ENCODE results near the gene FCGR3A. TPM values are rescaled to one million over a fixed set of nuclear protein-coding genes. Genes with fewer than 3 reads are reported as not detected.
"Not testable (repeated sequence)": the region's sequence is repeated elsewhere in the genome, so short reads cannot be mapped to it uniquely, and the experiment has no call there.

Gene FCGR3A
- total RNA-seq = not detected in 2 replicates

DNA sequence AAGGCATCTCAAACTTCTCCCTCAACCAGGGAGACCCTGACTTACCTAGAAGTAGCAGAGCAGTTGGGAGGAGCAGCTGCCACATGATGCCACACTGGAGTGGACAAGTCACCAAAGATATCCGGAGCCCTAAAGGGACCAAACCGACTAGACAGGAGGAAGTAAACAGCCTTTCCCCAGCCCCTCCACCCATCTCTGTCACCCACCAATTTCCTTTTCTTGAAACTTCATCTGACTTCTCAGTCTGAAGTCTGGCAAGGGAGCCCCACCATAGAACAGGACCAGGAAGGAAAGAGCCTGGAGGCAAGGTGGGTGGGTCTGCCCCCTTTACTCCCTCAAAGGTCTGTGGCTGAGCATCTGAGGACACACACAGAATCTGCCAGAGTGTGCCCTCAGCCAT, at the start of gene FCGR3A:
FCGR3A (minus strand) TSS at position 167 of the 400 bp plus-strand sequence; CDS start at position 85, 82 bp downstream.
- intact Hi-C loops (cut with micrococcal nuclease) = no loop called here

DNA sequence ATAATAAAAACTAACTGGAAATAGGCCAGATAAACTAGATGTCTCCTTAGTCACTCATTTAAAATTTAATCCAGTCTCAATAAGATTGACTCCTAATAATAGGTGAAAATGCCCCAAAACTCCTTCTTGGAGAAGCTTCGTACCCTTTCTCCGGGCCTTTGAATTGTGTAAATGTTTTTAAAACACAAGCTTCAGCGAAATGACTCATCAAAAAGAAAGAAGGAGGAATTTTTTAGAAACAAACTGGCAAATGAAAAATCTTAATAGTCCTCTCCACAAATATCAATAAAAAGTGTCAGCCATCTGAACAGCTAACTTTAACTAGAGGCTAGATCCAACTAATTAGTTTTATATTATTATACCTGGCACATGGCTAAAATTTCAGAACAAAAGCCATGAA, 47.5 kb upstream of the FCGR3A start:
- intact Hi-C loops (cut with micrococcal nuclease) = not testable (repeated sequence)

GRCh38 chr1:161595583-161595982, 46.0 kb upstream of the FCGR3A start:
- intact Hi-C loops (cut with micrococcal nuclease) = not testable (repeated sequence)

DNA sequence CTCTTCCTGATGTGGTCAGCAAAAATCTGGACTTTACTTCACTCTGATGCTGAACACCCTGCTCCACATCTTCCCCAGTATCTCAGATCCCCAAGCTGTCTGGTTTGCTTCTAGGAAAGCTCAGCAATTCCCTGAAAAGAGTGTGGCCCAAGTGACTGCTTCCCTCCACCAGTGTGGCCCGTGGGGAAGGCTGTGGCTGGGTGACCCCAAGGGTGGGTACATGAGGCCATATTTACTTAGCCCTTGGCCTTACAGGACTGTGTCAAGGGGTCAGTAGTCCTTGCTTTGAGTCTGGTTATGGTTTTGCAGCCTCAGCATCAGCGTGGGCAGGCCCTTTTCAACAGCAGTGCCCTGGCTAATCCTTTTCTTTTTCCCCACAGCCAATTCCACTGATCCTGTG, 45.6 kb upstream of the FCGR3A start:
- intact Hi-C loops (cut with micrococcal nuclease) = not testable (repeated sequence)

GRCh38 chr1:161594269-161594984, 44.8 kb upstream of the FCGR3A start:
- intact Hi-C loops (cut with micrococcal nuclease) = not testable (repeated sequence)

GRCh38 chr1:161593092-161593755, 43.6 kb upstream of the FCGR3A start:
- intact Hi-C loops (cut with micrococcal nuclease) = not testable (repeated sequence)

DNA sequence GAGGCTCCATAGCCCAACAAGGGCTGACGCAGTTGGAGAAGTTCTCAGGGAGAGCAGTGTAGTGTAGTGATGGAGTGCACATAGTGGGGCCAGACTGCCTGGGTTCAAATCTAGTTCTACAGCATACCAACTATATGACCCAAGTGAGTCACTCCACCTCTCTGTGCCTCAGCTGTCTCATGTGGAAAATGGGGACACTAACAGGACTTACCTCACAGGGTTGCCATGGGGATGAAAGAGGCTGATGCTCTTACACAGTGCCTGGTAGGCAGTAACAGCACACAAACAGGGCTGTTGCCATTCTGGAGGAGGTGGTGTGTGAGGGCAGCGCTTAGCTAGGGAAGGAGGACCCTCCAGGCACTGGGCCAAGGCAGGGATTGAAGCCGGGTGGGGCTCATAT, 43.0 kb upstream of the FCGR3A start:
- intact Hi-C loops (cut with micrococcal nuclease) = not testable (repeated sequence)

DNA sequence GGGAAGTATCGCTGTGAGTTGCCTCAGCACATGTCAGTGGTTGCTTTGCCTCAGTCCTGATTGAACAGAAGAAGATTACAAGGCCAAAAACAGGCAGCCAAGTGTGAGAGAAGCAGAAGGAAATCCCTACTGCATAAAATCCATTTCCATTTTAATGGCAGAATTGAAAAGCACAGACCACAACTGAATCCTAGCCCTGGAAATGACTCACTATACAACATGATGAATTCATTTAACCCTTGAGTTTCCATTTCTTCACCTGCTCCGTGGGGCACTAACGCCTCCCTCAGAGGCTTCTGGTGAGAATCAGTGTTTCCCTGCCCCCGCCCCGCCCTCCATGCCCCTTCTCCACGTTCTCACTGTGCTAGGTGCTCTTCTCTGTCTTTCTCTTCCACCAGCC, 40.3 kb upstream of the FCGR3A start:
- intact Hi-C loops (cut with micrococcal nuclease) = not testable (repeated sequence)

- intact Hi-C loops (cut with micrococcal nuclease) = not testable (repeated sequence)
Measured at GRCh38 chr1:161589365-161589764, 39.7 kb upstream of the FCGR3A start.

DNA sequence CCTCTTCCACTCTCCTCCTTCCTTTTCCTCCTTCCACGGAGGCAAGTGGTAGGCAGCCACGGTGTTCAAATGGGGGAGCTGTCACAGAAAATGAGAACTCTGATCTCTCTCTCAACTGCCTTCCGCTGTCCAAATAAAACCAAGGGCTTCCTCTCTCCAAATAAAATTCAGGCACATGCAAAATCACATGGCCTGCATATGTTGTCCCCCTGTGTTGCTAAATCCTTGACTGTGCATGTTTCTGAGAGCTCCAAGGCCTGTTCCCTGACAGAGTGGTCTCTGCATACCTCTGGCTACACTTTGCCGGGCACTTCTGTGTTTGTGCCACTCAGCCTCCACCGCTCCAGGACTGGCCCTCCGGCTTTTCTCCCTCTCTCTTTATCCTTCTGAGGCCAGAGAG, 39.0 kb upstream of the FCGR3A start:
- intact Hi-C loops (cut with micrococcal nuclease) = not testable (repeated sequence)

GRCh38 chr1:161582882-161583281, 33.3 kb upstream of the FCGR3A start:
- intact Hi-C loops (cut with micrococcal nuclease) = not testable (repeated sequence)

DNA sequence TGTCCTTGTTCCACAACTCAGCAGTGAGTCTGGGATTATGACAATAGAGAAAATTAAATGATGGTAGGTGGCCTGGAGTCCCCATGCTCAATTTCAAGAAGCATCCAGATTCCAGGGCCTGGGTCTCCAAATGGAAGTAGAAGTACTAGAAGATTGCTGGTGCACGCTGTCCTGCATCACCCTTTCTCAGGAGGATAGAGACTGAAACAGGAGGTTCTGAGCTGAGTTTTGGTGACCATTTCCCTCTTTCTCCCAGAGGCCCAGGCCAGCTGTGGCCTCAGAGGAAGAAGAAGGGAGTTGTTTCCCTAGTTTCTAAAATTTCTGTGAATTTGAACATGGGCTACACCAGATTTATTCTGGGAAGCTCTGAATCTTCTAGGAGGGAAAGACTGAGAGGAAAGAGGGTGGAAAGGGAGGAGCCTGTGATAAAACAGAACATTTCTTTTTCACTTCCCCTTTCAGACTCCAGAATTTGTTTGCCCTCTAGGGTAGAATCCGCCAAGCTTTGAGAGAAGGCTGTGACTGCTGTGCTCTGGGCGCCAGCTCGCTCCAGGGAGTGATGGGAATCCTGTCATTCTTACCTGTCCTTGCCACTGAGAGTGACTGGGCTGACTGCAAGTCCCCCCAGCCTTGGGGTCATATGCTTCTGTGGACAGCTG, 31.4 kb upstream of the FCGR3A start:
- intact Hi-C loops (cut with micrococcal nuclease) = not testable (repeated sequence)

DNA sequence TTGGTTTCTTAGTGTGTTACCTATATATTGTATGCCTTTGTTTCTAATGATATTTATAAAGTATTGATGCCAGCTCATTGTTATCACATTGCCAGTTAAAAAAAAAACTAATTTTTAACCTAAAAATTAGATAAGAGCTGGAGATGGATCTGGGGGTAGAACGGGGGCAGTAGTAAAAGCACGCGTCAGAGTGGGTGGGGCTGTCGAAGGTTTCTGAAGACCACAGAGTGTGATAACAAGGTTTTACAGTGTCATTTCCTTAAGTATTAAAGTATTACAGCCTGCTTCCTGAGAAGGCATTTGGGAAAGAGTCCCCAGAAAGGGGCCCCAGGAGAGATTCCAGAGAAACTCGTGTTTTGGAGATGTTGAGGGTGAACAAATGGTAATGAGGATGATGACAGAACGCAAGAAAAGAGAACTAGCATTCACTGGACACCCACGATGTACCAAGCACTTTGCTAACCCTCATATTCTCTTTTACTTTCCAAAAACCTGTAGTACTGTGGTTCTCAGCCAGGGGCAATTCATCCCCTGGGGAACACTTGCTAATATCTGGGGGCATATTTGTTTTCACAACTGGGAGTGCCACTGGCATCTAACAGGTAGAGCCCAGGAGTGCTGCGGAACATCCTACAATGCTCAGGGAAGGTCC, 30.4 kb upstream of the FCGR3A start:
- intact Hi-C loops (cut with micrococcal nuclease) = not testable (repeated sequence)

GRCh38 chr1:161576676-161577075, 27.1 kb upstream of the FCGR3A start:
- intact Hi-C loops (cut with micrococcal nuclease) = not testable (repeated sequence)

- intact Hi-C loops (cut with micrococcal nuclease) = loop anchor here (5.0 kb wide), 1 partner anchor 76 kb away; no protein-coding TSS in a partner anchor
Measured at GRCh38 chr1:161571703-161572102, 22.1 kb upstream of the FCGR3A start.

GRCh38 chr1:161566602-161566960, 17.0 kb upstream of the FCGR3A start:
- intact Hi-C loops (cut with micrococcal nuclease) = loop anchor here (1.0 to 5.0 kb wide), 2 partner anchors 34 to 175 kb away; no protein-coding TSS in a partner anchor

DNA sequence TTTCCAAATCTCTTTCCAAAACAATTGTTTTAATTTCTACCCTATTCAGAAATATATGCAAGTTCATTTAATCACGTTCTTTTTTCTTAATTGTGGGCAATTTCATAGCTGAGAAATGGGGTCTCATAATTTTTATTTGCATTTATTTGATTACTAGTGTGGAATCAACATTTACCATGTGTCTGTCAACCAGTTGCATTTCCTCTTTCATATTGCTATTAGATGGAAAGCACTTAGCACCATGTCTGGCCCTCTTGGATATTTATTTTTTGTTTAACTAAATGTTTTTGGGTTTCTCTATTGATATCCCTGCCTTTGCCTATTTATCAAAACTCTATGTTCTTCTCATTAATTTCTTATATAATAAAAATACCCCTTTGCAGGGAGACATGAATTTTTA, 13.9 kb upstream of the FCGR3A start:
- intact Hi-C loops (cut with micrococcal nuclease) = not testable (repeated sequence)

DNA sequence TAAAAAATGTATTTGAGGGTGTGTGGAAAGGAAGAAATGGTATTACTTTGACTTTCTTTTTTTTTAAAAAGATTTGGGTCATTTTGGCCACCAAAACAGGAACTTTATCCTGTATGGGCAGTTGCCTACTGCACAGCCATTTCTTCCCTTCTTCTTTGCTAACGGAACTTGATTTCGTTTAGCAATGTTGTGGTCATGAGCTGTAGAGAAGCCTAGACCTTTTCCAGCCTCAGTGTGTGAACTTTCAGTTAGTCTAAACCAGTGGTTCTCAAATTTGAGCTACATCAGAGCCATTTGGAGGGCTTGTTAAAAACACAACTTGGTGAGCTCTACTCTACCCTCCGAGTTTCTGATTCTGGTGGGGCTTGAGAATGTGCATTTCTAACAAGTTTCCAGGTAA, 12.8 kb upstream of the FCGR3A start:
- intact Hi-C loops (cut with micrococcal nuclease) = not testable (repeated sequence)

DNA sequence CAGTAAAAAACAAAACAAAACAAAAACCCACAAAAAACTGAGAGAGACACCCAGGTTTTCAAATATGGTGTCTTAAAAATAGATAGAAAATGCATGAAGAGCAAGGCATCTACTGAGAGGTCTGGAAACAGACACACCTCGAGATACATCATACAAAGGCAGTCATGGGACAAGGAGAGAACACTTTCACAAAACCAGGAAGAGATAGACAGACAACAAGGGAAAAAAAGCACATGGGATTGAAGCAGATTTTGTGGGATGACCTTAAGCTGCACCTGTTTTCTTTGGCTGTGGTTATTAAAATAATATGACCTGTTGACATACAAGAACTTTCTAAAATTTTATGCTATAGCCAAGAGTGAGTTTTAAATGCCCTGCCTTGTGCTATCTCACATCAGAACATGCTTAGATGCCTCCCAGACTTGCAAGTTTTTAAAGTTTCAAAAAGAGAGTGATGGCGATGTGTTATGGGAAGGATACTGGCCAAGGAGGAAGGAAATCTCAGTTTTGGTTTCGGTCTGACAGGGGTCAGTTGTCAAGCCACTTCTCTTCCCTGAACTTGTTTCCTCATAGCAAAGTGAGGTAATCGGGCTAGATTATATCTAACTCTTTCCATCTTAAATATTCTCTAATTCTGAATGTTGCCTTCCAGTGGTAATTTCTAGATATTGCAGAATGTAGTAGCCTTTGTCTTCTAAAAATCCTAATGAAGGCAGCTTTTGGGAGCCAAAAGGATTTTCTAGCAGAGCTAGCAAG, 11.5 kb upstream of the FCGR3A start:
- intact Hi-C loops (cut with micrococcal nuclease) = loop anchor here (2.0 kb wide), 1 partner anchor 74 kb away; no protein-coding TSS in a partner anchor

DNA sequence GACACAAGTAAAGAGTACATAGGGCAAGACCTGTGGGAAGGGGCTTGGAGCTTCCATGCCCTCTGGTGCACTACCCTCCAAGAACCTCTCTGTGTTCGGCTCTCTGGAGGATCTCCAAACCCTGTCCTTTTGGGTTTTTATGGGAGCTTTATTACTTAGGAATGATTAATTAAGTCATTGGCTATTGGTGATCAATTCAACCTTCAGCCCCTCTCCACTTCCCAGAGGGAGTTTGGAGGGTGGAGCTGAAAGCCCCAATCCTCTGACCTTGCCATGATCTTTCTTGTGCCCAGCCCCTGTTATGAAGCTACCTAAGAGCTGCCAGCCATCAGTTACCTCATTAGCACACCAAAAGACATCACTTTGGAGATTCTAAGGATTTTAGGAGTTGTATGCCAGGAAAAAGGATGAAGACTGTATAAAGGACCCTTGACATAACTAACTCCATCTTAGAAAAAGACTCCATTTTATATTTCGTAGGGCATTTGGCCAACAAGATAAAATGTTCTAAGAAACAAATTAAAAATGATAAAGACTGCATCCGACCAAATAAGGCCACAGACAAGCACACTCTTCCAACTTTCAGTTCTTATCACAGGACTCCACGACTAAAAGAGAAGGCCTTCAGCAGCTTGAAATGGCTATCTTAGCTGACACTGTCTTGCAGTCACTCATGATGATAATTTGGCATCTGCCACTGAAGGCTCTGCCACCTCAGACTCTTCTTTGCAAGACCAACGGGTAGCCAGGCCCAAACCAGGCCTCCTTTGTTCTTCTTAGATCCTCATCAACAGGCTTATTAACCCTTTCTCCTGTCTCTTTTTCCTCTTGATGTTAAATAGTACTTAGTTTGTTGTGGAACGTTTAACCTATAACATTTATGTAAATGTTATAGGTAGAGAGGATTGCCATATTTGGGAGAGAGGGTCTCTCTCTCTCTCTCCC, 8.2 kb upstream of the FCGR3A start:
- intact Hi-C loops (cut with micrococcal nuclease) = not testable (repeated sequence)
